Liver (tissue), 9 donors: ENCODE results near the gene E2F2. TPM values are rescaled to one million over a fixed set of nuclear protein-coding genes. Genes with fewer than 3 reads are reported as not detected.

Experiments used
- DNase-seq: peaks from one replicate; pipeline ENCODE4 v3.0.0-alpha.2; 2017; ENCODE audit warnings: low spot score
- H3K27ac ChIP-seq, 2 donors: one replicate each; pipeline ENCODE4 v1.7.0; 2013; ENCODE audit warnings: inconsistent platforms in 2 of 2, low read length in 2 of 2, control low read depth in 1 of 2, low read depth in 1 of 2, mild to moderate bottlenecking in 1 of 2
- H3K27me3 ChIP-seq, 4 donors: one replicate each; pipeline versions ENCODE4 v1.6.1 to v1.7.0; 2013; ENCODE audit warnings: low read length in 3 of 4, inconsistent platforms in 1 of 4, mild to moderate bottlenecking in 1 of 4, moderate library complexity in 1 of 4; ENCODE audit not compliant: control insufficient read depth in 4 of 4, insufficient read depth in 4 of 4
- H3K36me3 ChIP-seq, 4 donors: one replicate each; pipeline versions ENCODE4 v1.6.1 to v1.7.0; 2013; ENCODE audit warnings: low read length in 3 of 4, mild to moderate bottlenecking in 3 of 4, low read depth in 1 of 4, moderate library complexity in 1 of 4; ENCODE audit not compliant: control insufficient read depth in 4 of 4, insufficient read depth in 3 of 4
- H3K4me1 ChIP-seq, 4 donors: one replicate each; pipeline versions ENCODE4 v1.6.1 to v1.7.0; 2013; ENCODE audit warnings: low read length in 3 of 4, mild to moderate bottlenecking in 3 of 4, moderate library complexity in 1 of 4; ENCODE audit not compliant: control insufficient read depth in 4 of 4, insufficient read depth in 4 of 4
- H3K4me3 ChIP-seq, 3 donors: one replicate each; pipeline versions ENCODE4 v1.6.1 to v1.7.0; 2013; ENCODE audit warnings: low read length in 3 of 3, control low read depth in 1 of 3, low read depth in 1 of 3, mild to moderate bottlenecking in 1 of 3
- H3K9ac ChIP-seq, 2 donors: one replicate each; pipeline ENCODE4 v1.7.0; 2013; ENCODE audit warnings: low read length in 2 of 2, mild to moderate bottlenecking in 2 of 2, moderate library complexity in 2 of 2, control low read depth in 1 of 2, low read depth in 1 of 2
- H3K9me3 ChIP-seq, 4 donors: one replicate each; pipeline versions ENCODE4 v1.6.1 to v1.7.0; 2013; ENCODE audit warnings: low read length in 3 of 4; ENCODE audit not compliant: control insufficient read depth in 4 of 4
- ATF3 ChIP-seq: IDR thresholded peaks from 2 replicates; pipeline ENCODE4 v1.6.1; 2016; ENCODE audit warnings: antibody characterized with exemption
- FOXA1 ChIP-seq: IDR thresholded peaks from 2 replicates; pipeline ENCODE4 v1.6.1; 2016; ENCODE audit warnings: antibody characterized with exemption
- GABPA ChIP-seq, 2 donors: IDR thresholded peaks in 1 of 2; conservative IDR thresholded peaks in 1 of 2; 2 replicates each; pipeline ENCODE4 v1.6.1; 2016; ENCODE audit warnings: antibody characterized with exemption in 2 of 2, mild to moderate bottlenecking in 1 of 2, moderate library complexity in 1 of 2
- HNF4A ChIP-seq, 2 donors: conservative IDR thresholded peaks; 2 replicates each; pipeline ENCODE4 v1.6.1; 2016; ENCODE audit warnings: antibody characterized with exemption in 2 of 2, mild to moderate bottlenecking in 2 of 2
- MAX ChIP-seq: IDR thresholded peaks from 2 replicates; pipeline ENCODE4 v1.6.1; 2016; ENCODE audit warnings: antibody characterized with exemption
- NR2F2 ChIP-seq: IDR thresholded peaks from 2 replicates; pipeline ENCODE4 v1.6.1; 2016; ENCODE audit warnings: antibody characterized with exemption
- RAD21 ChIP-seq, 2 donors: IDR thresholded peaks; 2 replicates each; pipeline ENCODE4 v1.6.1; 2016; ENCODE audit warnings: antibody characterized with exemption in 2 of 2, mild to moderate bottlenecking in 2 of 2
- RXRA ChIP-seq, 2 donors: IDR thresholded peaks; 2 replicates each; pipeline ENCODE4 v1.6.1; 2017 to 2018; ENCODE audit warnings: antibody characterized with exemption in 2 of 2, mild to moderate bottlenecking in 1 of 2
- SP1 ChIP-seq: IDR thresholded peaks from 2 replicates; pipeline ENCODE4 v1.6.1; 2018; ENCODE audit warnings: antibody characterized with exemption, mild to moderate bottlenecking
- TAF1 ChIP-seq: conservative IDR thresholded peaks from 2 replicates; pipeline ENCODE4 v1.6.1; 2016; ENCODE audit warnings: antibody characterized with exemption, mild to moderate bottlenecking
- YY1 ChIP-seq: IDR thresholded peaks from 2 replicates; pipeline ENCODE4 v1.6.1; 2016; ENCODE audit warnings: antibody characterized with exemption, mild to moderate bottlenecking
- WGBS: extraction: QIAGEN DNeasy Blood & Tissue Kit; methylation state at CpG from one replicate; pipeline ENCODE4 v1.1.7; 2013; 5-methylcytosine and 5-hydroxymethylcytosine counted together
- polyA plus RNA-seq, 2 donors: library from polyadenylated mRNA; stranded (reverse) in 1 of 2; unstranded in 1 of 2; fragments of 200-250 nt in 1 of 2; fragments of >200 nt in 1 of 2; fragmentation: Nextera tagmentation in 1 of 2; extraction: Ambion mirVana in 1 of 2; gene quantifications; one replicate each; pipeline versions ENCODE4 v1.2.1 to v1.2.3, GENCODE V29; 2013 to 2015
- total RNA-seq, 2 donors: library from RNA; depleted of rRNA; stranded (reverse); fragments of >200 nt; gene quantifications; one replicate each; pipeline ENCODE4 v1.2.3, GENCODE V29; 2014
- TF ChIP-seq, protein P1 (sequence below): IDR thresholded peaks from 2 replicates; pipeline ENCODE4 v1.6.1; 2016; ENCODE audit warnings: antibody characterized with exemption
- TF ChIP-seq, protein P2 (sequence below): fragments of 150-350 bp; IDR thresholded peaks from 2 replicates; pipeline ENCODE4 v1.5.1; 2017; ENCODE audit warnings: improper control_type of control experiment, low read depth, low read length; ENCODE audit not compliant: missing input control
- donor health status: healthy.
- donor health status: healthy.
- donor health status: healthy.
- donor health status: healthy.
- donor health status: healthy.

E2F2 gene
- total and polyA plus RNA-seq, 4 donors = 0.08 to 79.9 (median 0.44) TPM

DNA sequence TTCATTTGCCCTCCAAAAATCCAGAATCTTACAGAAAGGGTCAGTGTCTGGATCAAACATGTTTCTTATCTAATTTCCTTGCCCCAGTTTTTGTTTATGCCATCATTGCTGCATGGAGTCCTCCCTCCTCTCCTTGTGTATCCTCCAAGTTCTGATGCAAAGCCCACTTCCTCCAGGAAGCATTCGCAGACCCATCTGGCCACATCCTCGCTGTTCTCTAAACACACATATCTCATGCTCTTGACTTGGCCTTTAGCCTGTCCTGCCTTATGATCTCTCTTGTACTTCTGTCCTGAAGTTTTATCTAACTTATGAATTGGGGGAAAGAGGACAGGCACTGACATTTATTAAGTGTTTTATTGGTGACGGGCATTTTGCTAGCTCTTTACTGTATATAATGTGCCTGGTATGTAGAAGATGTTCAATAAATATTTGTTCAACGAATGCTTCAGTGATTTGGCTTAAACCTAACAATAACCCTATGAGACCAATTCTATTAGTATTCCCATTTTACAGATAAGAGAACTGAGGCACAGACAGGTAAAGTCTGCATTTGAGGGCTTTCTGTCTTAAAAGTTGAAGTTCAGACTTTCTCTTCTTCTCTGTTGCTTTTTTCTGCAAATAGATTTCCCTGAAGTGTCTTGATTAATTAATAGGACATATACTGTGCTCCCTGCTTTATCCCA is 47.4 kb upstream of the E2F2 start:
- no peaks in the 10 kb centered on the region for H3K9me3 ChIP-seq
- H3K27ac ChIP-seq = peak overlapping the region in 1 of 2 donors; percentile 1
- H3K4me3 ChIP-seq = no peak overlapping the region
- H3K27me3 ChIP-seq = no peaks in the 10 kb centered on the region
- no peak for TF ChIP-seq MAX
- TF ChIP-seq, protein P1, sequence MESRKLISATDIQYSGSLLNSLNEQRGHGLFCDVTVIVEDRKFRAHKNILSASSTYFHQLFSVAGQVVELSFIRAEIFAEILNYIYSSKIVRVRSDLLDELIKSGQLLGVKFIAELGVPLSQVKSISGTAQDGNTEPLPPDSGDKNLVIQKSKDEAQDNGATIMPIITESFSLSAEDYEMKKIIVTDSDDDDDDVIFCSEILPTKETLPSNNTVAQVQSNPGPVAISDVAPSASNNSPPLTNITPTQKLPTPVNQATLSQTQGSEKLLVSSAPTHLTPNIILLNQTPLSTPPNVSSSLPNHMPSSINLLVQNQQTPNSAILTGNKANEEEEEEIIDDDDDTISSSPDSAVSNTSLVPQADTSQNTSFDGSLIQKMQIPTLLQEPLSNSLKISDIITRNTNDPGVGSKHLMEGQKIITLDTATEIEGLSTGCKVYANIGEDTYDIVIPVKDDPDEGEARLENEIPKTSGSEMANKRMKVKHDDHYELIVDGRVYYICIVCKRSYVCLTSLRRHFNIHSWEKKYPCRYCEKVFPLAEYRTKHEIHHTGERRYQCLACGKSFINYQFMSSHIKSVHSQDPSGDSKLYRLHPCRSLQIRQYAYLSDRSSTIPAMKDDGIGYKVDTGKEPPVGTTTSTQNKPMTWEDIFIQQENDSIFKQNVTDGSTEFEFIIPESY = no peak
- TF ChIP-seq GABPA (IDR thresholded peaks at IDR 0.05 in 1 of 2, conservative IDR thresholded peaks at IDR 0.05 in 1 of 2) = no peak
- TF ChIP-seq NR2F2 = peak; percentile 95
- TF ChIP-seq HNF4A (conservative IDR thresholded peaks at IDR 0.05) = no peak
- no peak for TF ChIP-seq RAD21 (IDR thresholded peaks at IDR 0.05)
- TF ChIP-seq ATF3 = no peak
- TF ChIP-seq RXRA (IDR thresholded peaks at IDR 0.05) = no peak
- no peak for TF ChIP-seq TAF1
- WGBS = 76% methylated on average over 4 of the region's 4 CpGs
- DNase-seq = no peak
- no peak overlapping the region for H3K9ac ChIP-seq
- H3K4me1 ChIP-seq = no peaks in the 10 kb centered on the region
- no peaks in the 10 kb centered on the region for H3K36me3 ChIP-seq

DNA sequence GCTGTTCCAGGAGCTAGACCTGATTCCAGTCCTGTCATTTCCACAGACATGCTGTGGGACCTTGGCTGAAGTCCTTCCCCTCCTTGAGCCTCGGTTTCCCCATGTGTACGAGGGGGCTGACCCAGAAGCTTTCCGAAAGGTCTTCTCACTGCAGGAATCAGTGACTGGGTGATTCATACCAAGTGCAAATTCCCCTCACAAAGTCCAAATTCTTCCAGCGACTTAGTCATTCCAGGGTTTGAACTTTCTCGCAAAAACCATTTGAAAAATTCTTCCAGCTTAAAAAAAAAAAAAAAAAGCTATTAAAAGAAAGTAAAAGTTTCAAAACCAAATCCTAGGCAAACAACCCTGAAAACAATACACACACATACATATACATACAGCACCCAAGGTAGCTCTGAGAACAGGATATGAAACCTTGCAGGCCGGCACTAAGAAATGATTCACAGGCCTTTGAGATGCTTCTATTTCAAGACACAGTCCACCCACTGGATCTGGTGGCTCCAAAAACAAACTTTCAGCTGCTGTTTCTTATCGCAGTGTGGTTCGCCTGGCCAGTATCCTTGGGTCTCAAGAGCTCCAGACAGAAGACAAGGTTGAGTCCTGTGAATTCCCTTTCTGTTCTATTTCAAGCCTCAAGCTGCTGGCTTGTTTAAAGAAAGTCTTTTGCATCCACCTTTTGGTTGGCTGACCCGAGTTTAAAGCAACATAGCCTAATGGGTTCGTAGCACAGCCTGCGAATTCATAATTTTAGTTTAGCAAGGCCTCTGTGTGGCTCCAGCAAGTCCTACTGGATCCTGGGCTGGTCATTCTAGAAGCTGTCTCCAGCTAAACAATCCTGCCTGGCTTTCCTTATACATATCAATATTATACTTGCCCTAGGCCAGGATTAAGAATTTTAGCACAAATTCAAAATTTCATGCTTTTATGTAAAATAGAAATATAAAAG is 46.3 kb upstream of the E2F2 start:
- no peak for DNase-seq

More for the DNA sequence above, 46.3 kb upstream of the E2F2 start:
- TF ChIP-seq SP1 (peak; percentile 38), YY1 (no peak), MAX (no peak), NR2F2 (peak; percentile 54), RXRA (IDR thresholded peaks at IDR 0.05) (no peak), FOXA1 (no peak), GABPA (IDR thresholded peaks at IDR 0.05 in 1 of 2, conservative IDR thresholded peaks at IDR 0.05 in 1 of 2) (no peak)
- TF ChIP-seq, protein P2, sequence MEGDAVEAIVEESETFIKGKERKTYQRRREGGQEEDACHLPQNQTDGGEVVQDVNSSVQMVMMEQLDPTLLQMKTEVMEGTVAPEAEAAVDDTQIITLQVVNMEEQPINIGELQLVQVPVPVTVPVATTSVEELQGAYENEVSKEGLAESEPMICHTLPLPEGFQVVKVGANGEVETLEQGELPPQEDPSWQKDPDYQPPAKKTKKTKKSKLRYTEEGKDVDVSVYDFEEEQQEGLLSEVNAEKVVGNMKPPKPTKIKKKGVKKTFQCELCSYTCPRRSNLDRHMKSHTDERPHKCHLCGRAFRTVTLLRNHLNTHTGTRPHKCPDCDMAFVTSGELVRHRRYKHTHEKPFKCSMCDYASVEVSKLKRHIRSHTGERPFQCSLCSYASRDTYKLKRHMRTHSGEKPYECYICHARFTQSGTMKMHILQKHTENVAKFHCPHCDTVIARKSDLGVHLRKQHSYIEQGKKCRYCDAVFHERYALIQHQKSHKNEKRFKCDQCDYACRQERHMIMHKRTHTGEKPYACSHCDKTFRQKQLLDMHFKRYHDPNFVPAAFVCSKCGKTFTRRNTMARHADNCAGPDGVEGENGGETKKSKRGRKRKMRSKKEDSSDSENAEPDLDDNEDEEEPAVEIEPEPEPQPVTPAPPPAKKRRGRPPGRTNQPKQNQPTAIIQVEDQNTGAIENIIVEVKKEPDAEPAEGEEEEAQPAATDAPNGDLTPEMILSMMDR = no peak
- 73% methylated on average over 11 of the region's 11 CpGs for WGBS
- Histone ChIP-seq H3K4me1 (no peaks in the 10 kb centered on the region), H3K36me3 (no peaks in the 10 kb centered on the region), H3K9me3 (no peaks in the 10 kb centered on the region), H3K9ac (no peak overlapping the region), H3K27ac (peak overlapping the region; percentile 30 to 31), H3K27me3 (no peaks in the 10 kb centered on the region), H3K4me3 (no peak overlapping the region)
